ENCODE results near the gene GRHL3. TPM values are rescaled to one million over a fixed set of nuclear protein-coding genes. Genes with fewer than 3 reads are reported as not detected.

Gene GRHL3
- total RNA-seq, 4 donors from 2014 or later = not detected

GRCh38 chr1:24374891-24375786, 56.0 kb downstream of the GRHL3 start:
- WGBS, 2 donors = 66 to 68% methylated on average over 13 of the region's 13 CpGs
- Histone ChIP-seq H3K4me3 (no peak overlapping the region), H3K27me3 (no peaks in the 10 kb centered on the region), H3K27ac (no peak overlapping the region), H3K9me3 (no peaks in the 10 kb centered on the region), H3K36me3 (peaks cover 0 to 48% (median 0%) of the 10 kb centered on the region in 3 donors), H3K4me1 (no peaks in the 10 kb centered on the region)
- TF ChIP-seq CTCF (IDR thresholded peaks at IDR 0.05) = no peak
- TF ChIP-seq POLR2A (IDR thresholded peaks at IDR 0.05) = no peak
- no peak for TF ChIP-seq EP300 (IDR thresholded peaks at IDR 0.05)
- DNase-seq (ENCODE audit: low spot score in 2 of 2) = no peak

GRCh38 chr1:24379733-24380315, 60.7 kb downstream of the GRHL3 start:
- WGBS, 2 donors = 85% methylated on average over 8 of the region's 8 CpGs
- peaks cover 0 to 10% (median 0%) of the 10 kb centered on the region in 4 donors for H3K4me1 ChIP-seq
- no peak overlapping the region for H3K4me3 ChIP-seq
- no peak overlapping the region for H3K27ac ChIP-seq
- TF ChIP-seq CTCF (IDR thresholded peaks at IDR 0.05) (no peak), POLR2A (IDR thresholded peaks at IDR 0.05) (no peak), EP300 (IDR thresholded peaks at IDR 0.05) (no peak)
- H3K9me3 ChIP-seq = no peaks in the 10 kb centered on the region
- peaks cover 0 to 44% (median 0%) of the 10 kb centered on the region in 3 donors for H3K36me3 ChIP-seq
- no peak for DNase-seq (ENCODE audit: low spot score in 2 of 2)
- no peaks in the 10 kb centered on the region for H3K27me3 ChIP-seq

DNA sequence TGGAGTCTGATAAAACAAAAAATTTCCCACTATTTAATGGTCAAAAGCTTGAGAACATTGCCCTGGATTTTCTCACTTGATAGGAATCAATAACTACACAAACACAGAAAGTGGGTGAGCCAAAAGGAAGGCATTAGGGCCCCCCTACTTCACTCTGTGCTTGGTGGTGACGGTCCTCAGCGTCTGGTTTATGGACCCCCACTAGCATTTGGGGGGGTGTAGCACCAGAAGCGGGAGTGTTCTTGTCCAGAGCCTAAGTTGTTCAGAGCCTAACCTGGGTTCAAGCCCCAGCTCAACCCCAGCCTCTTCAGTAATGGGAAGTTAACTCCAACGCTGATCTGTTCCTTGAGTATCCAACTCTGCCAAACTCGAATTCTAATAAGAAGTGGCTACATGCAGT, 61.4 kb downstream of the GRHL3 start:
- no peak for DNase-seq (ENCODE audit: low spot score in 2 of 2)
- peaks cover 0 to 44% (median 0%) of the 10 kb centered on the region in 3 donors for H3K36me3 ChIP-seq

DNA sequence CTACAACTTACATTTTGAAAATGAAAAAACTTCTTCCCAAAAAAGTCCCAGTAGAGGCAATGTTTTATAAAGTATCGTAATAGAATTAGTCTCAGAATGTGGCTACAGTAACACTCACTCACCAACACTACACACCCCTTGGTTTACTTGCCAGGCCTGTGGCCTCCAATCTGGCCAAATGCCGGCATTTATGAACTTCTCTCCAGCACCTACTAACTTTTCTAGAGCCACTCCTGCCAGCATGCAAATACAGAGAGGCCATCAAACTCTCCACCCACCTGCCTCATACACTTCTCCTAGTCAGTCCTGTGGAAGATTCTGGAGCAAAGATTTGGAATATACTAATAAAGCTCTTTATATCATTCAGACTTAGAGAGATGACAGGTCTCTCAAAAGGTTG, 62.1 kb downstream of the GRHL3 start:
- TF ChIP-seq EP300 (IDR thresholded peaks at IDR 0.05) (no peak), POLR2A (IDR thresholded peaks at IDR 0.05) (no peak), CTCF (IDR thresholded peaks at IDR 0.05) (no peak)
- no peak for DNase-seq (ENCODE audit: low spot score in 2 of 2)
- H3K27me3 ChIP-seq = no peaks in the 10 kb centered on the region
- no peak overlapping the region for H3K27ac ChIP-seq
- H3K36me3 ChIP-seq = peaks cover 0 to 40% (median 0%) of the 10 kb centered on the region in 3 donors
- no peak overlapping the region for H3K4me3 ChIP-seq
- WGBS, 2 donors = 83 to 87% methylated on average over 2 of the region's 2 CpGs
- H3K4me1 ChIP-seq = peaks cover 0 to 10% (median 0%) of the 10 kb centered on the region in 4 donors
- H3K9me3 ChIP-seq = no peaks in the 10 kb centered on the region

More for the DNA sequence above, 61.4 kb downstream of the GRHL3 start:
- Histone ChIP-seq H3K9me3 (no peaks in the 10 kb centered on the region), H3K27me3 (no peaks in the 10 kb centered on the region), H3K4me3 (no peak overlapping the region), H3K4me1 (peaks cover 0 to 10% (median 0%) of the 10 kb centered on the region in 4 donors), H3K27ac (no peak overlapping the region)
- TF ChIP-seq EP300 (IDR thresholded peaks at IDR 0.05) = no peak
- TF ChIP-seq POLR2A (IDR thresholded peaks at IDR 0.05) = no peak
- TF ChIP-seq CTCF (IDR thresholded peaks at IDR 0.05) = no peak
- 81 to 90% methylated on average over 5 of the region's 5 CpGs for WGBS, 2 donors

GRCh38 chr1:24382165-24382577, 63.0 kb downstream of the GRHL3 start:
- no peak for TF ChIP-seq EP300 (IDR thresholded peaks at IDR 0.05)
- WGBS, 2 donors = 88 to 91% methylated on average over 8 of the region's 8 CpGs
- H3K36me3 ChIP-seq = peaks cover 0 to 39% (median 0%) of the 10 kb centered on the region in 3 donors

More at GRCh38 chr1:24382165-24382577, 63.0 kb downstream of the GRHL3 start:
- H3K9me3 ChIP-seq = no peaks in the 10 kb centered on the region
- H3K27me3 ChIP-seq = no peaks in the 10 kb centered on the region
- peaks cover 0 to 10% (median 0%) of the 10 kb centered on the region in 4 donors for H3K4me1 ChIP-seq
- DNase-seq (ENCODE audit: low spot score in 2 of 2) = no peak
- H3K4me3 ChIP-seq = no peak overlapping the region
- no peak overlapping the region for H3K27ac ChIP-seq

All from tibial nerve (tissue), 4 donors.